BLaER1 (cell line): ENCODE measurements around the gene FBXO10.

Experiments used
- H3K27ac ChIP-seq: shearing (Covaris generic); formaldehyde crosslinking; 2 replicates; pipeline ENCODE4 v1.8.1; 2022
- H3K27me3 ChIP-seq: shearing (Covaris generic); formaldehyde crosslinking; 2 replicates; pipeline ENCODE4 v1.8.1; 2022
- H3K36me3 ChIP-seq: shearing (Covaris generic); formaldehyde crosslinking; 2 replicates; pipeline ENCODE4 v1.8.1; 2022
- H3K4me1 ChIP-seq: shearing (Covaris generic); formaldehyde crosslinking; 2 replicates; pipeline ENCODE4 v1.8.1; 2022
- H3K4me2 ChIP-seq: shearing (Covaris generic); formaldehyde crosslinking; 2 replicates; pipeline ENCODE4 v1.8.1; 2022
- H3K4me3 ChIP-seq: shearing (Covaris generic); formaldehyde crosslinking; 2 replicates; pipeline ENCODE4 v1.8.1; 2022
- H3K9ac ChIP-seq: shearing (Covaris generic); formaldehyde crosslinking; 2 replicates; pipeline ENCODE4 v1.8.1; 2022
- H3K9me3 ChIP-seq: shearing (Covaris generic); formaldehyde crosslinking; 2 replicates; pipeline ENCODE4 v1.8.1; 2022
- H4K20me1 ChIP-seq: shearing (Covaris generic); formaldehyde crosslinking; 2 replicates; pipeline ENCODE4 v1.8.1; 2022
- Cebpa-rat ChIP-seq: shearing (Covaris generic); IDR thresholded peaks from 2 replicates; pipeline ENCODE4 v1.8.1; 2022

Gene FBXO10

GRCh38 chr9:37555786-37556185, 20.4 kb downstream of the FBXO10 start:
- H3K9ac ChIP-seq, result no peak overlapping the region
- no peaks in the 10 kb centered on the region for H3K27me3 ChIP-seq
- no peak overlapping the region for H3K27ac ChIP-seq
- 0 out of 2 replicates have a peak, but pooled peaks cover 7% of the 10 kb centered on the region for H4K20me1 ChIP-seq
- no peak overlapping the region for H3K4me2 ChIP-seq
- no peak overlapping the region for H3K4me3 ChIP-seq
- peaks cover 8% of the 10 kb centered on the region; the same call in 1 of the 2 replicates for H3K36me3 ChIP-seq
- TF ChIP-seq Cebpa-rat, result no peak
- no peaks in the 10 kb centered on the region; the same call in 1 of the 2 replicates for H3K9me3 ChIP-seq
- peaks cover 17% of the 10 kb centered on the region for H3K4me1 ChIP-seq

- Histone ChIP-seq H3K36me3 (peaks cover 4% of the 10 kb centered on the region; the same call in 1 of the 2 replicates), H3K27ac (no peak overlapping the region), H3K4me2 (no peak overlapping the region), H3K9ac (no peak overlapping the region), H4K20me1 (0 out of 2 replicates have a peak, but pooled peaks cover 7% of the 10 kb centered on the region), H3K4me3 (no peak overlapping the region), H3K9me3 (no peaks in the 10 kb centered on the region; the same call in 1 of the 2 replicates), H3K4me1 (peaks cover 17% of the 10 kb centered on the region), H3K27me3 (no peaks in the 10 kb centered on the region)
- TF ChIP-seq Cebpa-rat, result no peak
Measured at GRCh38 chr9:37554318-37554717, 21.9 kb downstream of the FBXO10 start.

GRCh38 chr9:37551888-37552287, 24.3 kb downstream of the FBXO10 start:
- Histone ChIP-seq H3K4me1 (peaks cover 6% of the 10 kb centered on the region; the same call in 1 of the 2 replicates), H3K9ac (no peak overlapping the region), H3K36me3 (0 out of 2 replicates have a peak, but pooled peaks cover 8% of the 10 kb centered on the region), H4K20me1 (0 out of 2 replicates have a peak, but pooled peaks cover 7% of the 10 kb centered on the region), H3K27ac (no peak overlapping the region), H3K9me3 (peaks cover 9% of the 10 kb centered on the region), H3K27me3 (no peaks in the 10 kb centered on the region), H3K4me2 (no peak overlapping the region), H3K4me3 (no peak overlapping the region)
- no peak for TF ChIP-seq Cebpa-rat

GRCh38 chr9:37551468-37551867, 24.7 kb downstream of the FBXO10 start:
- Histone ChIP-seq H4K20me1 (0 out of 2 replicates have a peak, but pooled peaks cover 7% of the 10 kb centered on the region), H3K27me3 (no peaks in the 10 kb centered on the region), H3K36me3 (0 out of 2 replicates have a peak, but pooled peaks cover 8% of the 10 kb centered on the region), H3K4me2 (no peak overlapping the region), H3K4me1 (peaks cover 6% of the 10 kb centered on the region; the same call in 1 of the 2 replicates), H3K9ac (no peak overlapping the region), H3K9me3 (peaks cover 9% of the 10 kb centered on the region), H3K4me3 (no peak overlapping the region), H3K27ac (no peak overlapping the region)
- no peak for TF ChIP-seq Cebpa-rat

- no peak overlapping the region for H3K4me2 ChIP-seq
- peaks cover 13% of the 10 kb centered on the region for H3K9me3 ChIP-seq
- H3K36me3 ChIP-seq, result 0 out of 2 replicates have a peak, but pooled peaks cover 8% of the 10 kb centered on the region
- H4K20me1 ChIP-seq, result 0 out of 2 replicates have a peak, but pooled peaks cover 7% of the 10 kb centered on the region
- H3K4me3 ChIP-seq, result no peak overlapping the region
- H3K27me3 ChIP-seq, result no peaks in the 10 kb centered on the region
- H3K9ac ChIP-seq, result no peak overlapping the region
- no peak overlapping the region for H3K27ac ChIP-seq
- TF ChIP-seq Cebpa-rat, result no peak
- H3K4me1 ChIP-seq, result peaks cover 6% of the 10 kb centered on the region; the same call in 1 of the 2 replicates
Measured at GRCh38 chr9:37550781-37551180, 25.4 kb downstream of the FBXO10 start.

- Histone ChIP-seq H3K36me3 (0 out of 2 replicates have a peak, but pooled peaks cover 8% of the 10 kb centered on the region), H3K27ac (no peak overlapping the region), H4K20me1 (0 out of 2 replicates have a peak, but pooled peaks cover 7% of the 10 kb centered on the region), H3K9me3 (peaks cover 13% of the 10 kb centered on the region), H3K4me2 (no peak overlapping the region), H3K4me1 (peaks cover 6% of the 10 kb centered on the region; the same call in 1 of the 2 replicates), H3K4me3 (no peak overlapping the region), H3K27me3 (no peaks in the 10 kb centered on the region), H3K9ac (no peak overlapping the region)
- no peak for TF ChIP-seq Cebpa-rat
Measured at GRCh38 chr9:37549527-37549926, 26.7 kb downstream of the FBXO10 start.

GRCh38 chr9:37547328-37547878, 28.8 kb downstream of the FBXO10 start:
- Histone ChIP-seq H3K4me2 (no peak overlapping the region), H3K27ac (no peak overlapping the region), H4K20me1 (0 out of 2 replicates have a peak, but pooled peaks cover 7% of the 10 kb centered on the region), H3K36me3 (0 out of 2 replicates have a peak, but pooled peaks cover 8% of the 10 kb centered on the region), H3K4me3 (no peak overlapping the region), H3K9ac (no peak overlapping the region), H3K4me1 (peaks cover 6% of the 10 kb centered on the region; the same call in 1 of the 2 replicates), H3K27me3 (no peaks in the 10 kb centered on the region), H3K9me3 (peaks cover 13% of the 10 kb centered on the region)
- TF ChIP-seq Cebpa-rat, result no peak

- Histone ChIP-seq H3K36me3 (peaks cover 31% of the 10 kb centered on the region), H3K27me3 (no peaks in the 10 kb centered on the region), H3K27ac (no peak overlapping the region), H3K4me3 (no peak overlapping the region), H3K9me3 (peaks cover 13% of the 10 kb centered on the region), H3K9ac (no peak overlapping the region), H4K20me1 (no peaks in the 10 kb centered on the region), H3K4me1 (peaks cover 6% of the 10 kb centered on the region; the same call in 1 of the 2 replicates), H3K4me2 (no peak overlapping the region)
- no peak for TF ChIP-seq Cebpa-rat
Measured at GRCh38 chr9:37543468-37543867, 32.7 kb downstream of the FBXO10 start.

- H4K20me1 ChIP-seq, result no peaks in the 10 kb centered on the region
- no peak overlapping the region for H3K4me3 ChIP-seq
- peaks cover 36% of the 10 kb centered on the region for H3K36me3 ChIP-seq
- H3K27ac ChIP-seq, result no peak overlapping the region
- H3K4me2 ChIP-seq, result no peak overlapping the region
- no peaks in the 10 kb centered on the region for H3K27me3 ChIP-seq
- no peak overlapping the region for H3K9ac ChIP-seq
- H3K4me1 ChIP-seq, result peaks cover 6% of the 10 kb centered on the region; the same call in 1 of the 2 replicates
- peaks cover 13% of the 10 kb centered on the region for H3K9me3 ChIP-seq
- TF ChIP-seq Cebpa-rat, result no peak
Measured at GRCh38 chr9:37542895-37543294, 33.3 kb downstream of the FBXO10 start.

- Histone ChIP-seq H3K27ac (no peak overlapping the region), H3K4me2 (no peak overlapping the region), H3K36me3 (peaks cover 36% of the 10 kb centered on the region), H3K4me1 (peaks cover 4% of the 10 kb centered on the region; the same call in 1 of the 2 replicates), H3K9me3 (peaks cover 10% of the 10 kb centered on the region), H4K20me1 (no peaks in the 10 kb centered on the region), H3K4me3 (no peak overlapping the region), H3K27me3 (no peaks in the 10 kb centered on the region), H3K9ac (no peak overlapping the region)
- TF ChIP-seq Cebpa-rat, result no peak
Measured at GRCh38 chr9:37542488-37542887, 33.7 kb downstream of the FBXO10 start.
